SK-N-SH (cell line): ENCODE results near the gene CA12.

Experiments used
- CHD2 ChIP-seq: fragments of 150-350 bp; IDR thresholded peaks from 2 replicates; pipeline ENCODE4 v1.6.1; 2018; ENCODE audit warnings: low read length; ENCODE audit not compliant: partially characterized antibody
- CTCF ChIP-seq: fragments of 200-600 bp; sonication (generic); IDR thresholded peaks from 2 replicates; pipeline ENCODE4 v1.6.1; 2017; ENCODE audit warnings: antibody characterized with exemption, mild to moderate bottlenecking, moderate library complexity
- ELF1 ChIP-seq: IDR thresholded peaks from 2 replicates; pipeline ENCODE4 v1.4.0; 2012
- EZH2phosphoT487 ChIP-seq: fragments of 200-600 bp; sonication (generic); IDR thresholded peaks from 2 replicates; pipeline ENCODE4 v1.6.1; 2017; ENCODE audit warnings: low read depth, mixed run types, mild to moderate bottlenecking, antibody characterized with exemption, moderate library complexity, borderline replicate concordance
- FOXM1 ChIP-seq: IDR thresholded peaks from 2 replicates; pipeline ENCODE4 v1.4.0; 2012; ENCODE audit warnings: low read depth, mild to moderate bottlenecking
- POLR2AphosphoS5 ChIP-seq: IDR thresholded peaks from 2 replicates; pipeline ENCODE4 v1.6.1; 2012; ENCODE audit warnings: low read depth, low read length
- REST ChIP-seq: IDR thresholded peaks from 2 replicates; pipeline ENCODE4 v1.6.1; 2012; ENCODE audit warnings: mild to moderate bottlenecking, low read depth, low read length, moderate library complexity
- RFX5 ChIP-seq: IDR thresholded peaks from 2 replicates; pipeline ENCODE4 v1.6.1; 2012; ENCODE audit warnings: mild to moderate bottlenecking, improper control_type of control experiment, low read length
- SIN3A ChIP-seq: IDR thresholded peaks from 2 replicates; pipeline ENCODE4 v1.6.1; 2012; ENCODE audit warnings: low read depth, mild to moderate bottlenecking, low read length, moderate library complexity, borderline replicate concordance
- SMC3 ChIP-seq: IDR thresholded peaks from 2 replicates; pipeline ENCODE4 v1.6.1; 2012; ENCODE audit warnings: low read depth, low read length, improper control_type of control experiment
- TAF1 ChIP-seq: IDR thresholded peaks from 2 replicates; pipeline ENCODE4 v1.6.1; 2012; ENCODE audit warnings: low read depth, mild to moderate bottlenecking, low read length, moderate library complexity, borderline replicate concordance
- USF2 ChIP-seq: fragments of 150-350 bp; IDR thresholded peaks from 2 replicates; pipeline ENCODE4 v1.6.1; 2017; ENCODE audit warnings: antibody characterized with exemption, low read length, low read depth, borderline replicate concordance
- YY1 ChIP-seq: IDR thresholded peaks from 2 replicates; pipeline ENCODE4 v1.4.0; 2012; ENCODE audit warnings: low read depth, mild to moderate bottlenecking
- ZBTB33 ChIP-seq: IDR thresholded peaks from 2 replicates; pipeline ENCODE4 v1.4.0; 2012; ENCODE audit warnings: low read depth, borderline replicate concordance

DNA sequence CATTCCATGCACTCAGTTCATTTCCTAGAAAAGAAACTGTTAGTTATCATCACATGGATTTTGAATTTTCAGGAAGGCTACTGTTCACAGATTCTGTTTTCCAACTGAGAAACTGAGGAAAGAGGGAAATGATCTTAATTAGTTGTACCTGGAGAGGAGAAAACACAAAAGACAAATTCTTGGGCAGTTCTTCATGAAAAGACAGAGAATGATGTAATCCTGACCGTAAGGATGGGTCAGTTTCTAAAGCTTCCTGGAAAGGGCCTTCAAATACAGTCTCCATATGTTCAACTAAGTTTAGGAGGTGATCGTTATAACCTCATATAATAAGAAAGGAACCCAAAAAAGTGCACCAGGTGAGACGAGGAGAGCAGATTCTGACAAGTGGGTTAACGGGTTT is 44.6 kb downstream of the CA12 start:
- TF ChIP-seq SMC3 = no peak
- TF ChIP-seq CTCF = no peak
- no peak for TF ChIP-seq ELF1
- no peak for TF ChIP-seq SIN3A
- TF ChIP-seq FOXM1 = no peak
- TF ChIP-seq TAF1 = no peak
- no peak for TF ChIP-seq EZH2phosphoT487
- TF ChIP-seq CHD2 = no peak
- TF ChIP-seq YY1 = no peak
- TF ChIP-seq REST = no peak
- no peak for TF ChIP-seq POLR2AphosphoS5
- TF ChIP-seq USF2 = no peak
- TF ChIP-seq ZBTB33 = no peak
- TF ChIP-seq RFX5 = no peak
